Transverse colon (tissue), 4 donors: Measurements from ENCODE around the gene ABHD12. TPM values are rescaled to one million over a fixed set of nuclear protein-coding genes. Genes with fewer than 3 reads are reported as not detected.
"Not testable (repeated sequence)": the region's sequence is repeated elsewhere in the genome, so short reads cannot be mapped to it uniquely, and the experiment has no call there.

Experiments used
- DNase-seq: peaks from one replicate; pipeline ENCODE4 v3.0.0-alpha.2; 2019
- H3K27ac ChIP-seq, 4 donors: fragments of 200-600 bp; sonication (generic); 2 replicates each; pipeline ENCODE4 v1.5.1; 2016 to 2018; ENCODE audit warnings: inconsistent platforms in 4 of 4
- H3K27me3 ChIP-seq: fragments of 200-600 bp; sonication (generic); 2 replicates; pipeline ENCODE4 v1.5.1; 2017; ENCODE audit warnings: inconsistent platforms
- H3K36me3 ChIP-seq, 4 donors: fragments of 200-600 bp; sonication (generic); 2 replicates each; pipeline ENCODE4 v1.5.1; 2017 to 2019; ENCODE audit warnings: inconsistent platforms in 4 of 4
- H3K4me1 ChIP-seq, 4 donors: fragments of 200-600 bp; sonication (generic); 2 replicates each; pipeline ENCODE4 v1.5.1; 2017 to 2020; ENCODE audit warnings: inconsistent platforms in 4 of 4
- H3K4me3 ChIP-seq, 4 donors: fragments of 200-600 bp; sonication (generic); 1 replicate in 1 of 4; 2 replicates in 3 of 4; pipeline versions ENCODE4 v1.5.1 to v1.6.1; 2017 to 2019; ENCODE audit warnings: inconsistent platforms in 4 of 4
- H3K9me3 ChIP-seq, 2 donors: fragments of 200-600 bp; sonication (generic); 2 replicates each; pipeline ENCODE4 v1.5.1; 2017 to 2019; ENCODE audit warnings: inconsistent platforms in 2 of 2
- CTCF ChIP-seq, 5 experiments: fragments of 200-600 bp in 3 of 5; fragments of 450-650 bp in 2 of 5; sonication (generic) in 3 of 5; IDR thresholded peaks; 1 replicate in 2 of 5; 2 replicates in 3 of 5; pipeline ENCODE4 v1.5.1; 2016 to 2017; ENCODE audit warnings: antibody characterized with exemption in 5 of 5, inconsistent platforms in 3 of 5, mild to moderate bottlenecking in 2 of 5, moderate library complexity in 1 of 5
- EP300 ChIP-seq: sonication (generic); formaldehyde crosslinking; IDR thresholded peaks from one replicate; pipeline ENCODE4 v1.6.1; 2017; ENCODE audit warnings: antibody characterized with exemption, low read depth
- POLR2A ChIP-seq: fragments of 450-650 bp; IDR thresholded peaks from one replicate; pipeline ENCODE4 v1.6.1; 2016; ENCODE audit warnings: antibody characterized with exemption, mild to moderate bottlenecking, moderate library complexity
- POLR2AphosphoS5 ChIP-seq, 3 donors: sonication (generic); formaldehyde crosslinking; IDR thresholded peaks; one replicate each; pipeline ENCODE4 v1.6.1; 2016; ENCODE audit warnings: antibody characterized with exemption in 3 of 3
- WGBS, 2 donors: methylation state at CpG; one replicate each; pipeline ENCODE4 v1.1.5; 2018; ENCODE audit warnings: low coverage in 1 of 2; 5-methylcytosine and 5-hydroxymethylcytosine counted together
- in situ Hi-C, 4 donors: fragments of 200-750 bp; cut with MboI; loops; one replicate each; pipeline versions ENCODE4 v1.15.0 to v1.15.1; 2017; ENCODE audit warnings: low sequenced_read_pairs in 3 of 4, low pct_ligation_motif_present in 1 of 4, low pct_unique_long_range_greater_than_20kb in 1 of 4
- intact Hi-C: fragments of 100-400 bp; cut with DNase I; formaldehyde crosslinking; loops from one replicate; pipeline ENCODE4 v1.15.1; 2023; ENCODE audit warnings: low total_unique reads
- total RNA-seq, 4 donors: library from RNA; depleted of rRNA; stranded (reverse); fragments of >200 nt; gene quantifications; one replicate each; pipeline ENCODE4 v1.1.0, GENCODE V29; 2016

The ABHD12 gene
- total RNA-seq, 4 donors from 2014 or later: 67.3 to 103 (median 73.4) TPM

GRCh38 chr20:25408170-25408547, 17.5 kb upstream of the ABHD12 start:
- H3K27ac ChIP-seq: peak overlapping the region; percentile 70 to 80 (median 73)
- WGBS, 2 donors: 1% methylated on average over 4 of the region's 4 CpGs; no CpG with 5 or more reads in 1 of the 2 donors
- no peak for TF ChIP-seq EP300
- TF ChIP-seq POLR2AphosphoS5 (IDR thresholded peaks at IDR 0.05): no peak
- no peak for TF ChIP-seq CTCF (IDR thresholded peaks at IDR 0.05)
- TF ChIP-seq POLR2A: no peak
- H3K27me3 ChIP-seq: no peaks in the 10 kb centered on the region
- peaks cover 0 to 1% of the 10 kb centered on the region in 2 donors for H3K9me3 ChIP-seq
- H3K4me3 ChIP-seq: peak overlapping the region in 3 of 4 donors; percentile 55 to 69 (median 57)
- intact Hi-C loops (loop anchor here (10.0 kb wide), 1 partner anchor 413 kb away; the partner anchor contains the start of gene APMAP), in situ Hi-C loops (loop anchor here in 3 of 4 donors (10.0 to 25.0 kb wide), 3 partner anchors 103 to 421 kb away; partner anchors contain the start of genes APMAP (in 1 of the 3) and ENTPD6 (in 1 of the 3))
- H3K4me1 ChIP-seq: peaks cover 0 to 15% (median 7%) of the 10 kb centered on the region in 4 donors
- H3K36me3 ChIP-seq: no peaks in the 10 kb centered on the region
- no peak for DNase-seq

GRCh38 chr20:25407311-25408169, 16.9 kb upstream of the ABHD12 start, which contains the start of gene GINS1:
Gene GINS1 (plus strand): TSS chr20:25407673. CDS start chr20:25407821, 148 bp downstream.
- 1 to 6% methylated on average over 7 to 49 of the region's 56 CpGs for whole genome bisulfite sequencing, 2 donors
- no peaks in the 10 kb centered on the region for H3K36me3 ChIP-seq
- H3K27me3 ChIP-seq: no peaks in the 10 kb centered on the region
- H3K27ac ChIP-seq: peak within 1 kb of the TSS; percentile 70 to 80 (median 73)
- H3K9me3 ChIP-seq: peaks cover 6 to 7% of the 10 kb centered on the region in 2 donors
- intact Hi-C loops (loop anchor here (10.0 kb wide), 1 partner anchor 413 kb away; the partner anchor contains the start of gene APMAP), in situ Hi-C loops (loop anchor here in 3 of 4 donors (10.0 to 25.0 kb wide), 3 partner anchors 103 to 420 kb away; partner anchors contain the start of genes APMAP (in 1 of the 3) and ENTPD6 (in 1 of the 3))
- H3K4me3 ChIP-seq: peak within 1 kb of the TSS; percentile 51 to 69 (median 56)
- TF ChIP-seq EP300: no peak
- no peak for TF ChIP-seq CTCF (IDR thresholded peaks at IDR 0.05)
- TF ChIP-seq POLR2A: peak; percentile 42
- TF ChIP-seq POLR2AphosphoS5 (IDR thresholded peaks at IDR 0.05): peak; percentile 41 to 62 (median 48)
- H3K4me1 ChIP-seq: peaks cover 0 to 15% (median 7%) of the 10 kb centered on the region in 4 donors
- DNase-seq: peak; percentile 85

GRCh38 chr20:25402583-25402982, 11.9 kb upstream of the ABHD12 start:
- DNase-seq: no peak
- Histone ChIP-seq H3K9me3 (peaks cover 9 to 12% of the 10 kb centered on the region in 2 donors), H3K27me3 (no peaks in the 10 kb centered on the region), H3K36me3 (no peaks in the 10 kb centered on the region), H3K27ac (no peak overlapping the region), H3K4me3 (no peak overlapping the region), H3K4me1 (peaks cover 0 to 19% (median 7%) of the 10 kb centered on the region in 4 donors)
- 97% methylated on average over 7 of the region's 7 CpGs; no CpG with 5 or more reads in 1 of the 2 donors for WGBS, 2 donors
- intact Hi-C loops: loop anchor here (10.0 kb wide), 1 partner anchor 408 kb away; the partner anchor contains the start of gene APMAP
- TF ChIP-seq POLR2A: no peak
- TF ChIP-seq EP300: no peak
- TF ChIP-seq CTCF (IDR thresholded peaks at IDR 0.05): no peak
- no peak for TF ChIP-seq POLR2AphosphoS5 (IDR thresholded peaks at IDR 0.05)
- in situ Hi-C loops: loop anchor here in 3 of 4 donors (10.0 to 25.0 kb wide), 3 partner anchors 98 to 415 kb away; partner anchors contain the start of genes APMAP (in 1 of the 3) and ENTPD6 (in 1 of the 3)

- WGBS, 2 donors: 83 to 84% methylated on average over 10 to 11 of the region's 11 CpGs
- not testable (repeated sequence) for H3K36me3 ChIP-seq, DNase-seq, H3K4me3 ChIP-seq, H3K27me3 ChIP-seq, H3K27ac ChIP-seq
- in situ Hi-C loops: loop anchor here in 3 of 4 donors (10.0 to 25.0 kb wide), 3 partner anchors 96 to 413 kb away; partner anchors contain the start of genes APMAP (in 1 of the 3) and ENTPD6 (in 1 of the 3)
- intact Hi-C loops: loop anchor here (10.0 kb wide), 1 partner anchor 406 kb away; the partner anchor contains the start of gene APMAP
- peaks cover 3 to 17% (median 10%) of the 10 kb centered on the region in 4 donors for H3K4me1 ChIP-seq
- peaks cover 9 to 12% of the 10 kb centered on the region in 2 donors for H3K9me3 ChIP-seq
These were observed 9.7 kb upstream of the ABHD12 start for GRCh38 chr20:25400291-25400732.
